Neural progenitor cell (in vitro differentiated cells): ENCODE measurements around the gene PITPNM1.

Experiments
- EZH2 ChIP-seq: fragments of 200-600 bp; sonication (generic); IDR thresholded peaks from 2 replicates; pipeline ENCODE4 v1.6.1; 2017; ENCODE audit warnings: antibody characterized with exemption, mild to moderate bottlenecking, moderate library complexity
- EZH2phosphoT487 ChIP-seq: fragments of 200-600 bp; sonication (generic); IDR thresholded peaks from 2 replicates; pipeline ENCODE4 v1.6.1; 2017; ENCODE audit warnings: antibody characterized with exemption
- TF ChIP-seq, protein P1 (sequence below): fragments of 200-600 bp; sonication (generic); IDR thresholded peaks from 2 replicates; pipeline ENCODE4 v1.5.1; 2017; ENCODE audit warnings: antibody characterized with exemption, mild to moderate bottlenecking

DNA sequence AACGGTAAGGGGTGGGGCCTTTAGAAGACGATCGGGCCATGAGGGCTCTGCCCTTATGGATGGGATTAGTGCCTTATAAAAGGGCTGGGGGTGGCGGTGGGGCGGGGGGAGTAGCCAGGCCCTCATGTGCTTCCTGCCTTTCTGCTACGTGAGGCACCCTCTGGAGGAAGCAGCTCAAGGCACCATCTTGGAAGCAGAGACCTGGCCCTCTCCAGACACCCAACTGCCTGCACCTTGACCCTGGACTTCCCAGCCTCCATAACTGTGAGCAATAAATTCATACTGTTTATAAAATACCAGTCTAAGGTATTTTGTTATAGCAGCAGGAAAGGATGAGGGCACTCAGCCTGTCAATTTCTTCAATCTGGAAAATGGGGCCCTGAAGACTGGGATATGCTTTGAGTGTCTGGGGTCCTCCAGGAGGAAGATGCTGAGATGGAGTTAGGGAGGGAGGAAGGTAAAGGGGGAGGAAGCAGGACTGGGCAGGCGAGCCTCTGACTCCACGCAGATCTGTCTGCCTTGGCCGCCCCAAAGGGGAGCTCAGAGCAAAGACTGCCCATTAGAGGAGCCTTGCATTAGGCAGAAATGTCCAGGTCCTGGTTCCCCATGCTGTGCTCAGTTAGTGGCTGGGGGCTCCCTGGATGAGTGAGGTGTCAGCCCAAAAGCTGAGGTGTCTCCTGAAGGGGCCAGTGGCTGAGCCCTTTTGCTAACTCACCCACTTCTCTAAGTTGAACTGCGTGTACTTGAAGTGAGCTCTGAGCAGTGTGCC, 12.8 kb upstream of the PITPNM1 start:
- TF ChIP-seq, protein P1, sequence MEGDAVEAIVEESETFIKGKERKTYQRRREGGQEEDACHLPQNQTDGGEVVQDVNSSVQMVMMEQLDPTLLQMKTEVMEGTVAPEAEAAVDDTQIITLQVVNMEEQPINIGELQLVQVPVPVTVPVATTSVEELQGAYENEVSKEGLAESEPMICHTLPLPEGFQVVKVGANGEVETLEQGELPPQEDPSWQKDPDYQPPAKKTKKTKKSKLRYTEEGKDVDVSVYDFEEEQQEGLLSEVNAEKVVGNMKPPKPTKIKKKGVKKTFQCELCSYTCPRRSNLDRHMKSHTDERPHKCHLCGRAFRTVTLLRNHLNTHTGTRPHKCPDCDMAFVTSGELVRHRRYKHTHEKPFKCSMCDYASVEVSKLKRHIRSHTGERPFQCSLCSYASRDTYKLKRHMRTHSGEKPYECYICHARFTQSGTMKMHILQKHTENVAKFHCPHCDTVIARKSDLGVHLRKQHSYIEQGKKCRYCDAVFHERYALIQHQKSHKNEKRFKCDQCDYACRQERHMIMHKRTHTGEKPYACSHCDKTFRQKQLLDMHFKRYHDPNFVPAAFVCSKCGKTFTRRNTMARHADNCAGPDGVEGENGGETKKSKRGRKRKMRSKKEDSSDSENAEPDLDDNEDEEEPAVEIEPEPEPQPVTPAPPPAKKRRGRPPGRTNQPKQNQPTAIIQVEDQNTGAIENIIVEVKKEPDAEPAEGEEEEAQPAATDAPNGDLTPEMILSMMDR: no peak
- no peak for TF ChIP-seq EZH2phosphoT487
- no peak for TF ChIP-seq EZH2
